Suppressor macrophage (primary cell): ENCODE results near the gene HMX1.
A peak's percentile ranks its signal among the peaks of the same experiment; 100 is the strongest.

Experiments
- DNase-seq, 4 experiments: peaks; one replicate each; pipeline ENCODE4 v3.0.0-alpha.2; 2020 to 2022

Gene HMX1

GRCh38 chr4:8854931-8855330, 16.7 kb downstream of the HMX1 start:
- DNase-seq: peak; percentile 27 to 39 (median 34)

GRCh38 chr4:8854016-8854415, 17.6 kb downstream of the HMX1 start:
- no peak for DNase-seq

GRCh38 chr4:8853249-8853648, 18.4 kb downstream of the HMX1 start:
- no peak for DNase-seq

GRCh38 chr4:8852118-8852704, 19.4 kb downstream of the HMX1 start:
- no peak for DNase-seq

- no peak for DNase-seq
Observed at GRCh38 chr4:8851321-8852117, 20.1 kb downstream of the HMX1 start.

GRCh38 chr4:8850830-8851188, 20.8 kb downstream of the HMX1 start:
- DNase-seq: no peak

- DNase-seq: no peak
Observed at GRCh38 chr4:8850074-8850829, 21.4 kb downstream of the HMX1 start.

GRCh38 chr4:8849266-8850073, 22.2 kb downstream of the HMX1 start:
- DNase-seq: no peak

GRCh38 chr4:8848507-8849265, 23.0 kb downstream of the HMX1 start:
- DNase-seq: no peak

GRCh38 chr4:8847764-8848163, 23.9 kb downstream of the HMX1 start:
- no peak for DNase-seq

GRCh38 chr4:8847331-8847730, 24.3 kb downstream of the HMX1 start:
- no peak for DNase-seq

GRCh38 chr4:8846826-8847225, 24.8 kb downstream of the HMX1 start:
- peak in 1 of 4 experiments; percentile 28 for DNase-seq

- no peak for DNase-seq
Observed at GRCh38 chr4:8846046-8846720, 25.5 kb downstream of the HMX1 start.

- no peak for DNase-seq
Observed at GRCh38 chr4:8844976-8845690, 26.5 kb downstream of the HMX1 start.

- DNase-seq: no peak
Observed at GRCh38 chr4:8843597-8843996, 28.0 kb downstream of the HMX1 start.

- no peak for DNase-seq
Observed at GRCh38 chr4:8842614-8843013, 29.0 kb downstream of the HMX1 start.

GRCh38 chr4:8841678-8842268, 29.9 kb downstream of the HMX1 start:
- DNase-seq: no peak

GRCh38 chr4:8840816-8841455, 30.7 kb downstream of the HMX1 start:
- DNase-seq: no peak

- no peak for DNase-seq
Observed at GRCh38 chr4:8840006-8840793, 31.4 kb downstream of the HMX1 start.
